GM18502 (cell line): ENCODE data around the gene HOXB3.

ENCODE experiments used
- ATAC-seq: cut with Tn5 transposase; IDR thresholded peaks from one replicate; pipeline ENCODE4 v1.9.1; 2021; ENCODE audit warnings: mild to moderate bottlenecking; ENCODE audit not compliant: unreplicated experiment, poor library complexity

Gene HOXB3

DNA sequence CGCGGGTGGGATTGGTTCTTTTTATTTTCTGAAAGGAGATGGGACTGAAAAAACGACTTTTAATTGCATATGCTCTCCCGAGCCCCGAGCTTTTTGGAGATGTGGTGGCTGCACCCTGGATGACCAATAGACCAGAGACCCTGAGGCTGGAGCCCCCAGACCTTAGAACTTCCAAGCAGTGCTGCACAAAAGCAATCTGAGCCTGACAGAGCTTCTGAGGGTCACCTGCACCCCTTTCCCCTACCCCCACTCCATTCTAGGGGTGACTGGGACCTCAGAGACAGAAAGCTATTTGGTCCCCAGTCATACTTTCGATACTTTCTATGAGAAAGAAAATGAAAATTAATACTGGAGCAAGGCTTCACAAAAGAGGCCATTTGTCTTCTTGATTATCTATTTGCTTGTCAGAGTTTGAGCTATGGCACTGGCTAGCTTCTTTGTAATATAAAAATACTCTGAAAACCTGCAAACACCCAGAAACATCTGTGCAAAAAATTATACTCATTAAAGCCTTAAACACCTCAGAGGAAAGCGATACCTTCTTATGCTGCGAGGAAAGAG, 15.5 kb downstream of the HOXB3 start:
- ATAC-seq = no peak

DNA sequence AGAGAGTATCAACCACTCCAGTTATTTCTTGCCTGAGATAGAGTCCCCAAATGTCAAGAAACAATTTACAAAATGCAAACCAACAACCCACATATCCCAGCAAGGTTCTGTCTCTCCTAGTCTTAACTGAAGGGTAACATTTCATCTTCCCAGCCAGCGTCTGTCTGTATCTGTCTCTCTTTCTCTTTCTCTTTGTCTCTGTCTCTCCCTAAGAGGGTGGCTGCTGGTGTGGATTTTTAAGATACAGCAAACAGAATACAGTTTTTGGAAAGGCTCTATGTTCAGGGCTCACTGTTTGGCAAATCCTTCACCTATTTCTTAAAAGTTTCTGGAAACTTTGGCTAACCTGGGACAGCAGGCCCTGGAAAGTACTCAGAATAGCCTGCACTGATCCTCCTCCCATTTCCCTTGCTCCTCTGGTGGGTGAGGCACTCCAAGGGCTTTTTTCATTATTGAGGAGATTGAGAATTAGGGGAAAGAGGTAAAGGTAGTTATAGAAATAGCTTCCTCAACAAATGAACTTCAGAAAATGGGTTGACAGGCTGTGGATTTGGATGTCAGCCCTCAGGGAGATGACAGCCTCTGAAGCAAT, 18.1 kb downstream of the HOXB3 start:
- ATAC-seq = no peak

DNA sequence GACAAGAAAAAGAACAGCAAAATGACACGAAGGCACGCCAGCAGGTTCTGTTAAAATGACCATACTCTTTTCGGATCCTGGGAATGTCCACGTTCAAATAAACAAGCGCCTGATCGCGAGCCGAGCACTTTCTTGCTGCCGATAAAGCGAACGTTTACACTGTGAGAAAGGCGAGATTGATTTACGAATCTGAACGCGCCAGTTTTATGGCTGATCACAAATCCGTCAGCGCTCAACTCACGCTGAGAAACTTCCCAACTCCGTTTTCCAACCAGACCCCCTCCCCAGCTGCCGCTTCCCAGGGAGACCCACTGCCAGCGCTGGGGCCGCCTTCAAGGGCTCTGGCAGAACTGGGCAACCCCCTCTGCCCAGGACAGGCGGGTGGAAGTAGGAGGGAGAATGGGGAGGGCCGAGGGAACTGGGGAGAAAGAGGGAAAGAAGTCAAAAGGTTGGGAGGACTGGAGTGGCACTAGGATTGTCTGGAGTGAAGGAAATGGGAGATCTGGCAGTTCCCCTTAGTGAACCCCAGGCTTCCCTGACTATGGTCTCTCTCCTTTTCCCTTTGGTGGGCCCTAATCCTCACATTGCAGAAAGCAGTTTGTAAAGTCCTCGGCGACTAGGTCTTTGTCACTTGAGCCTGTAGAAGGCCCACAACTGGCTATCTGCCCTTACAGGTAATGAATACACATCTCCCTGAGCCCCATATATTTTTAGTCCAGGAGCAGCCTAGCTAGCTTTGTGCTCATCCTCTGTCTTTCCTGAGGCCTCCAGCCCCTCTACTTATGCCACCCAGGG, 18.8 kb downstream of the HOXB3 start:
- ATAC-seq = no peak

- no peak for ATAC-seq
Observed at GRCh38 chr17:48570325-48571023, 19.6 kb downstream of the HOXB3 start.

DNA sequence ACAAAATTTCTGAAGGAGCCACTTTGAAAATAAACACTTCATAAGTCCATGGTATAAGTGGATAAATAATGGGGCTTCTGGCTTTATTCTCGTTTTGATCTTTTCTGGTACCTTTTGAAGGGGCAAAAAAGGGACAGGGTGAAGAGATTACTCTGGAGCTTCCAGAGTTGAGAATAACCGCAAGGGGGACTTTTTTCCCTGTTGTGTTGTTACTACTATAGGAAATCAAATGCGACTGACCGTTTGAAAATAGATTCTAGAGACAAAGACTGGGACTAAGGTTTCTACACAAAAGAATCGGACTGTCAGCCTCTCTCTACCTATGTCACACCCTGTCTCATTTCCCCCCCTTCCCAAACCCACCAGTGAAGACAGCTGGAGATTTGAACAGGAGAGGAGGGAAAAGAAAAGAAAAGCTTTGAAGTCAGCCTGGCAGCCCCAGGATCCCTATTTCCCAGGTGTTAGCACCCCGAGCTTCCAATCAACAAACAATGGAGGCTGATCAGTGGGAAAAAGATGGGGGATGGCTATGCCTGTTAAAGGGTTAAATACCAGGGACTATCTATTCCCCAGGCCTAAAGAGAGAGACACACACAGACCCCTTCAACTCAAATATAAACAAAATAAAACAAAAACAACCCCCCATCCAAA, 20.2 kb downstream of the HOXB3 start:
- no peak for ATAC-seq

DNA sequence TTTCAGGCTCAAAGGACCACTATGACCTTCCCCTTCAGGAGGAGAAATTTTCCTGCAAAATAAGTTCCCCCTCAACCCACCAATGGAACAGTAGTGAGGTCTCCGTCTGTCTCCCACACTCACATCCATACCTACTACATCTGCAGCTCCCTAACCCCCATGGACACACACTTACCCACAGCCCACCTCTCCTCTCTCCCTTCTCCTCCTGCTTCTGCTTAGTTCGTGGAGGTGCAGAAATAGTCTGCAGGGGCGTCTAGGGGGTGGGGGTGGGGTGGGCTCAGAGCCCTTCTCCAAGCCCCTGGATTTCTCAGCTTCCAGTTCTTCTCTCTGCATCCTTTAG, 20.8 kb downstream of the HOXB3 start:
- no peak for ATAC-seq

- ATAC-seq = no peak
Observed at GRCh38 chr17:48568499-48569239, 21.4 kb downstream of the HOXB3 start.

DNA sequence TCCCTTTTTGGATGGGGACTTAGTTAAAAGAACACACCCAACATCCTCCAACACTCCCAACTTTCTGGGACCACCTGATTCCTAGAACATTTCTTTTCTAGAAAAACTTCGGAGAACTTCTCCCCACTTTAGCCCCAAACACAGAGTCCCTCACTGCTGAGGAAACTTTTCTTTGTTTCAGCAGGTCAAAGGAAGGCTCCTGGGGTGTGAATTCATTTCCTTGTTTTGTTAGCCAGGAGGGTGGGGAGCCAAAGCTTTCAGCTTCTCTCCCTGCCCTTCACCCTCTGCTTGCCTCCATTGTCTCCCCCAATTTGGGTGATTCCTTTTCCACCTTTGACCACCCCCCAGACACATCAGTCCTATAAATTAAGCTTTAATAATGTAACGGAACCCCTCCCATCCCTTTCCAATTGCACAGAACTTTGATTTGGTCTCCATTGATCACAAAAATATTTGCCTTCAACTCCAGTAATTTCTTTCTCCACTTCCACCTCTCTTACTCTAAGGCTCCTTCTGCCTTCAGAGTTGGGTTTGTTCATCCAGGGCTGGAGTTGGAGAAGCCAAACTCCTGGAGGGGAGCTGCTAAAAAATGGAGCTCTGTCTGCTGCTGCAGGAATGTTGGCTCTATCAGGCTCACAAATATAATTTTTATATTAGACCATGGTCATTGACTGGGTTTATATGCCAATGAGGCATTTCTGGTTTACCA, 22.2 kb downstream of the HOXB3 start:
- no peak for ATAC-seq

- ATAC-seq = no peak
Observed at GRCh38 chr17:48567209-48567608, 22.8 kb downstream of the HOXB3 start.

DNA sequence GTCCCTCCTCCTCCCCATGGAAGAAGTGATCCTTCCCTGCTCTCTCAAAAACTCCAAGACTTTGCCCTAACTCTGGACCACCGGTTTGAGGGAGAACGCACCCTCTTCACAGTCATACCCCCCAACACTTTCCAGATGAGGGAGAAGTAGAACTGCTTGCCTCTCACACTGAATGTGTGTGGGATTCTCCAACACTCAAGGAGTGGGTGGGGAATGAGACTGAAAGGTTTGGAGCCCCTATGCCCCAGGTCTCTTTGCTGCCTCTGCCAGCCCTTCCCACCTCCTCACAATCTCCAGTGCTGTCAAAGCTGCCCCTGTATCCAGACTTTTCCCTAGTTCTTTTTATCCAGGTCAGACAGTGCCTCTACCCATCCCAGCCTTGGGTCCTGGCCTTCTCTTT, 23.3 kb downstream of the HOXB3 start:
- ATAC-seq = no peak

- no peak for ATAC-seq
Observed at GRCh38 chr17:48565925-48566710, 23.9 kb downstream of the HOXB3 start.

GRCh38 chr17:48565022-48565554, 25.0 kb downstream of the HOXB3 start:
- ATAC-seq = no peak

DNA sequence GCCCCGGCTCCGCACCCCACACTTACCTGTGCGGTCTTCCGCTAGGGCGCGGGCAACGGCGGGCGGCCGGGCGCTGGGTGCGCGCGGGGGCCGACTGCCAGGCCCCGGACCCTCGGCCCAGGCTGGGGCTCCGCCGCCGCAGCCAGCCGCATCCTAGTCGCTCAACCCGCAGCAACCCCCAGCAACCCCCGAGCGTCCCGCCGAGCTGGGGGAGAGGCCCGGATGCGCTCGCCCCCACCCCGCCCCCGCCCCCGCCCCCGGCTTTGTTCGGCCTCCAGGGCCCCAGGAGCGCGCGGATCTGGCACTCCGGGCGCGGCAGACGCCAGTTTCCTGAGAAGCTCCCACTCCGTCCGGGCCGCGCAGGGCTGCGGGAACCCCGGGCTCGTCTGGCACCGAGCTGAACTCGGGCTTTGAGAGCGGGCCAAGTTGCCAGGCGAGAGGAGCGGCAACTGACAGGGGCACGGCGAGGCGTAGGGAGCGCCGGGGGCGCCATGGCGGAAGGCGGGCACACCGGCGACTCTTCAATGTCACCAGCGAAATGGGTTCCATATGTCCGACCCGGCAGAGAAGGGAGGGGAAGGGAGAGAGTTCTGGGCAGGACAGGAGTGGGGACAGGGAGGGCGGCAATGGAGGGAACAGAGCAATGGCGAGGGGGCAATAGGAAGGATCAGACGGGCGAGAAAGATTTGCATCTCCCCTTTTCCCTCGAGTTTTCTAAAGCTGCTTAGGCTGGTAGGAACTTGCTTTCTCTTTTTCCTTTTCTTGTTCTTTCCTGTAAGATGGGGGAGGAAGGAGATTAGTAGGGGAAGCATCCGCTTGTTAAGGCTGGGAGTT, 25.6 kb downstream of the HOXB3 start:
- ATAC-seq = no peak

GRCh38 chr17:48563867-48564187, 26.2 kb downstream of the HOXB3 start:
- ATAC-seq = no peak

DNA sequence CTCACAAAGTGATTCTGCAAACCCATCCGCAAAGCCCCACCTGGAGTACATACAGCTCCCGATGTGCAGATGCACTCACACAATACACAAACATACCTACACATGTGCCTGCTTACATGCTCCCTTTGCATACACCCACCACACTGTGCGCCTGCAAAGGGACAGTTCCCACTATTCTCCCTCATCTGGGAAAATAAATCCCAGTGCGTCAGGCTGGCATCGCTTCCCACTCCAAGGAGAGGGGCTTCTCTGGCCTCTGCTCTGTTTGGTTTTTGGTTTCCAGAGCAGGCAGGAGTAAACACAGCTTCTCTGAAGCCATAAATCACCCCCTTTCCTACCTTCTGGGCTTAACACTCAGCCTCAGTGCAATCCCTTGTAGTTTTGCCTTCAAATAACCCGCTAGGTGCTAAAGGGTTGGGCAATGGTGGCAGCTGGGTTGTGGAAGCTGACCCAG, 26.6 kb downstream of the HOXB3 start:
- ATAC-seq = no peak

GRCh38 chr17:48562934-48563333, 27.1 kb downstream of the HOXB3 start:
- ATAC-seq = no peak

GRCh38 chr17:48561884-48562810, 27.9 kb downstream of the HOXB3 start:
- ATAC-seq = no peak
